ENCODE measurements around the gene TNNI3.
A peak's percentile ranks its signal among the peaks of the same experiment; 100 is the strongest.

The TNNI3 gene

GRCh38 chr19:55171440-55171839 is 13.9 kb upstream of the TNNI3 start:
- Histone ChIP-seq H3K4me1 (ENCODE audit: control insufficient read depth in 1 of 2, insufficient read depth in 2 of 2, low read length in 2 of 2) (peaks cover 5 to 19% of the 10 kb centered on the region in 2 donors), H3K27ac (ENCODE audit: low read length) (no peak overlapping the region), H3K9me3 (ENCODE audit: control insufficient read depth in 1 of 2, low read length in 2 of 2) (no peaks in the 10 kb centered on the region), H3K27me3 (ENCODE audit: low read depth, low read length) (peaks cover 50% of the 10 kb centered on the region), H3K36me3 (ENCODE audit: control insufficient read depth in 1 of 2, insufficient read depth in 2 of 2, low read length in 2 of 2) (no peaks in the 10 kb centered on the region), H3K4me3 (ENCODE audit: low read depth in 1 of 2, low read length in 2 of 2) (no peak overlapping the region)

DNA sequence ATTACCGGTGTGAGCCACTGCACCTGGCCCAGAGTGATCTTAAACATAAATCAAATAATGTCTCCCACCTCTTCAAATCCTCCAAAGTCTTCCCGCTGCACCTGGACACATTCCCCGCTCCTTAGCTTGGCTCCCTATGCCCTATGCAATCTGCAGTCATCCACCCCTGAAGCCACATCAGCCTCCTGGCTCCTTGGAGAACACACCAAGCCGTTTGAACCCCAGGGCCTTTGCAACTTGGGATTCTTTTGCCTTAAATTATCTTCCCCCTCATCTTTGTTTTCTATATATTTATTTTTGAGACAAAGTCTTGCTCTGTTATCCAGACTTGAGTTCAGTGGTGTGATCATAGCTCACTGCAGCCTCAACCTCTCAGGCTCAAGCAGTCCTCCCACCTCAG is 11.6 kb upstream of the TNNI3 start:
- H3K27me3 ChIP-seq (ENCODE audit: low read depth, low read length) = peaks cover 31% of the 10 kb centered on the region
- no peaks in the 10 kb centered on the region for H3K9me3 ChIP-seq (ENCODE audit: control insufficient read depth in 1 of 2, low read length in 2 of 2)
- no peaks in the 10 kb centered on the region for H3K36me3 ChIP-seq (ENCODE audit: control insufficient read depth in 1 of 2, insufficient read depth in 2 of 2, low read length in 2 of 2)
- H3K4me3 ChIP-seq (ENCODE audit: low read depth in 1 of 2, low read length in 2 of 2) = no peak overlapping the region
- peaks cover 5 to 21% of the 10 kb centered on the region in 2 donors for H3K4me1 ChIP-seq (ENCODE audit: control insufficient read depth in 1 of 2, insufficient read depth in 2 of 2, low read length in 2 of 2)
- no peak overlapping the region for H3K27ac ChIP-seq (ENCODE audit: low read length)

GRCh38 chr19:55166530-55167268 is 9.2 kb upstream of the TNNI3 start, which contains the start of gene DNAAF3:
DNAAF3 (minus strand) TSS chr19:55166613; CDS start chr19:55166413, 200 bp downstream.
- Histone ChIP-seq H3K4me3 (ENCODE audit: low read depth in 1 of 2, low read length in 2 of 2) (peak within 1 kb of the TSS; percentile 40 to 53), H3K9me3 (ENCODE audit: control insufficient read depth in 1 of 2, low read length in 2 of 2) (no peaks in the 10 kb centered on the region), H3K27me3 (ENCODE audit: low read depth, low read length) (peaks cover 14% of the 10 kb centered on the region), H3K27ac (ENCODE audit: low read length) (no peak within 1 kb of the TSS), H3K4me1 (ENCODE audit: control insufficient read depth in 1 of 2, insufficient read depth in 2 of 2, low read length in 2 of 2) (peaks cover 5 to 6% of the 10 kb centered on the region in 2 donors), H3K36me3 (ENCODE audit: control insufficient read depth in 1 of 2, insufficient read depth in 2 of 2, low read length in 2 of 2) (no peaks in the 10 kb centered on the region)

DNA sequence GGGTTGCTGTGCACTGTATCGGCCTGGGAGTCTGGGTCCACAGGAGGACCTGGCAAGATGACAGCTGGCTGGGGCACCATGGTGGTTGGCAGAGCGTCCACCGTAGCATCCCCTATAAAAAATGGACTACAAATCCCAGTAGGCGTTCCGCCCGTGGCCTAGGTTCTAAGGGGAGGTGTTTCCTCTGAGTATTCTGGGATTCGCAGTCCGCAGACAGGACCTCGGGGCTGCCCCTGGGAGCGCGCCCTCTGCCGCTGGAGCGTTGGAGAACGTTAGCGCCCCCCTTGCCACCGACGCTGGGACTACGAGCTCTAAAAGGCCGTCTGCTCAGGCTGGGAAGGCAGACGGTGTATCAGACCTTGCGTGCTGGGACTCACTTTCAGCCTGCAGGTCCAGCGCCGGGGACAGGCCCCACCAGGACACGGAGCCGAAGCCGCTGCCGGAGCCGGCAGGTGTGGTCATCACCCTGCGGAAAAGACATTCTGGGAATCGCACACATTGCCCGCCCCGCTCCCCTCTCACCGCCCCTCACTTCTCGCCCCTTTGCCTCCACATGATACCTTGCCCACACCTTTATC is 8.5 kb upstream of the TNNI3 start:
- peaks cover 8% of the 10 kb centered on the region for H3K27me3 ChIP-seq (ENCODE audit: low read depth, low read length)

GRCh38 chr19:55161571-55162322 is 4.2 kb upstream of the TNNI3 start:
- Histone ChIP-seq H3K27me3 (ENCODE audit: low read depth, low read length) (peaks cover 4% of the 10 kb centered on the region), H3K36me3 (ENCODE audit: control insufficient read depth in 1 of 2, insufficient read depth in 2 of 2, low read length in 2 of 2) (no peaks in the 10 kb centered on the region), H3K9me3 (ENCODE audit: control insufficient read depth in 1 of 2, low read length in 2 of 2) (no peaks in the 10 kb centered on the region), H3K27ac (ENCODE audit: low read length) (no peak overlapping the region), H3K4me3 (ENCODE audit: low read depth in 1 of 2, low read length in 2 of 2) (no peak overlapping the region), H3K4me1 (ENCODE audit: control insufficient read depth in 1 of 2, insufficient read depth in 2 of 2, low read length in 2 of 2) (peaks cover 2 to 6% of the 10 kb centered on the region in 2 donors)

More for the DNA sequence above, 8.5 kb upstream of the TNNI3 start:
- no peak overlapping the region for H3K27ac ChIP-seq (ENCODE audit: low read length)
- H3K4me1 ChIP-seq (ENCODE audit: control insufficient read depth in 1 of 2, insufficient read depth in 2 of 2, low read length in 2 of 2) = peaks cover 5 to 6% of the 10 kb centered on the region in 2 donors
- no peaks in the 10 kb centered on the region for H3K9me3 ChIP-seq (ENCODE audit: control insufficient read depth in 1 of 2, low read length in 2 of 2)
- H3K36me3 ChIP-seq (ENCODE audit: control insufficient read depth in 1 of 2, insufficient read depth in 2 of 2, low read length in 2 of 2) = no peaks in the 10 kb centered on the region
- peak overlapping the region; percentile 40 to 53 for H3K4me3 ChIP-seq (ENCODE audit: low read depth in 1 of 2, low read length in 2 of 2)

DNA sequence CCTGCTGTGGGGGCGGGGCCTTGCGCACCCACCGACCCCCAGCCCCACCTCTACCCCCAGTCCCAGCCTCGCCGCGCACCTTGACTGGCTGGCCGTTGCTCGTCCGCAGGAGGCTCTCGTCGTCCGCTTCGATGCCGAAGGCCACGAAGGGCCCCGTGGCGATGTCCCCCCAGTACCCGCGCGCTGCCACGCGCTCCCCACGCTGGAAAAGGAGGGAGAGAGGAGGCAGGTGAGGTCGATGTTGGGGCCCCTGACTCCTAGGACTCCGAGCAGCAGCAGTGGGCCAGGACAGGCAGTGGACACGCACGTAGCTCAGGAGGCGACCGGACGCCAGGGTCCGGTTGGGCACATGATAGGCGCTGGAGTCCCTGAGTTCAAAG is 3.4 kb upstream of the TNNI3 start:
- peaks cover 12% of the 10 kb centered on the region for H3K27me3 ChIP-seq (ENCODE audit: low read depth, low read length)
- H3K36me3 ChIP-seq (ENCODE audit: control insufficient read depth in 1 of 2, insufficient read depth in 2 of 2, low read length in 2 of 2) = no peaks in the 10 kb centered on the region
- no peak overlapping the region for H3K4me3 ChIP-seq (ENCODE audit: low read depth in 1 of 2, low read length in 2 of 2)
- peaks cover 0 to 5% of the 10 kb centered on the region in 2 donors for H3K4me1 ChIP-seq (ENCODE audit: control insufficient read depth in 1 of 2, insufficient read depth in 2 of 2, low read length in 2 of 2)
- H3K27ac ChIP-seq (ENCODE audit: low read length) = no peak overlapping the region
- H3K9me3 ChIP-seq (ENCODE audit: control insufficient read depth in 1 of 2, low read length in 2 of 2) = no peaks in the 10 kb centered on the region

- no peak overlapping the region for H3K4me3 ChIP-seq (ENCODE audit: low read depth in 1 of 2, low read length in 2 of 2)
- H3K9me3 ChIP-seq (ENCODE audit: control insufficient read depth in 1 of 2, low read length in 2 of 2) = no peaks in the 10 kb centered on the region
- peaks cover 9% of the 10 kb centered on the region for H3K27me3 ChIP-seq (ENCODE audit: low read depth, low read length)
- H3K4me1 ChIP-seq (ENCODE audit: control insufficient read depth in 1 of 2, insufficient read depth in 2 of 2, low read length in 2 of 2) = peaks cover 0 to 6% of the 10 kb centered on the region in 2 donors
- H3K27ac ChIP-seq (ENCODE audit: low read length) = no peak overlapping the region
- no peaks in the 10 kb centered on the region for H3K36me3 ChIP-seq (ENCODE audit: control insufficient read depth in 1 of 2, insufficient read depth in 2 of 2, low read length in 2 of 2)
Observed at GRCh38 chr19:55160128-55160985, 2.8 kb upstream of the TNNI3 start.

GRCh38 chr19:55158848-55159749 is 1.6 kb upstream of the TNNI3 start:
- Histone ChIP-seq H3K9me3 (ENCODE audit: control insufficient read depth in 1 of 2, low read length in 2 of 2) (no peaks in the 10 kb centered on the region), H3K27ac (ENCODE audit: low read length) (no peak overlapping the region), H3K4me3 (ENCODE audit: low read depth in 1 of 2, low read length in 2 of 2) (no peak overlapping the region), H3K4me1 (ENCODE audit: control insufficient read depth in 1 of 2, insufficient read depth in 2 of 2, low read length in 2 of 2) (peaks cover 0 to 6% of the 10 kb centered on the region in 2 donors), H3K36me3 (ENCODE audit: control insufficient read depth in 1 of 2, insufficient read depth in 2 of 2, low read length in 2 of 2) (no peaks in the 10 kb centered on the region), H3K27me3 (ENCODE audit: low read depth, low read length) (peaks cover 9% of the 10 kb centered on the region)

DNA sequence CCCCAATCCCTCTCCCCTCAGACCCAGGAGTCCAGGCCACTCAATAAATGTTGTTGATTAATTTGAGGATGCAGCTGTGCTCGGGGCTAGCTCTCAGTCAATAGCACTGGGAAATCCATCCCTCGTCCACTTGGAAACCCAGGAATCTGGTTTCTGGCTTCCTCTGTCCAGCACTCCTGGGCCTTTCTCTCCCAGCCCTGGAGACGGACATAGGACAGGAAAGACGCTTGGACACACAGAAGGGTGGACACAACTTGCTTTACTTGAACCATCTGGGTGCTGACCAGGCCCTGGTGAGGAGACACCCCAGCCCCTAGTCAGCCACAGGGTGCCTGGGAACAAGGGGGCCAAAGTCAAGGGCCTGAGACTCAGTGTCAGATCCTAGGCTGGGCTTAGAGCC is 891 bp upstream of the TNNI3 start:
- Histone ChIP-seq H3K36me3 (ENCODE audit: control insufficient read depth in 1 of 2, insufficient read depth in 2 of 2, low read length in 2 of 2) (no peaks in the 10 kb centered on the region), H3K4me3 (ENCODE audit: low read depth in 1 of 2, low read length in 2 of 2) (no peak overlapping the region), H3K27ac (ENCODE audit: low read length) (no peak overlapping the region), H3K4me1 (ENCODE audit: control insufficient read depth in 1 of 2, insufficient read depth in 2 of 2, low read length in 2 of 2) (peaks cover 0 to 6% of the 10 kb centered on the region in 2 donors), H3K27me3 (ENCODE audit: low read depth, low read length) (peaks cover 9% of the 10 kb centered on the region), H3K9me3 (ENCODE audit: control insufficient read depth in 1 of 2, low read length in 2 of 2) (no peaks in the 10 kb centered on the region)

Measured in muscle layer of duodenum (tissue), 2 donors.